Progenitor cell of endocrine pancreas (in vitro differentiated cells): Measurements from ENCODE around the gene OGFOD1. TPM values are rescaled to one million over a fixed set of nuclear protein-coding genes. Genes with fewer than 3 reads are reported as not detected.

Source experiments
- DNase-seq: peaks from one replicate; pipeline ENCODE4 v3.0.0; 2021; ENCODE audit warnings: low spot score; ENCODE audit not compliant: unreplicated experiment
- H3K27ac Mint-ChIP-seq: 2 replicates; pipeline ENCODE4 v1.8.0; 2021; ENCODE audit warnings: mild to moderate bottlenecking, moderate library complexity, mixed read lengths
- H3K27me3 Mint-ChIP-seq: 2 replicates; pipeline ENCODE4 v1.8.0; 2021; ENCODE audit warnings: mixed read lengths
- H3K36me3 Mint-ChIP-seq: 2 replicates; pipeline ENCODE4 v1.8.0; 2022; ENCODE audit warnings: mixed read lengths; ENCODE audit not compliant: insufficient read depth
- H3K4me1 Mint-ChIP-seq: 2 replicates; pipeline ENCODE4 v1.8.0; 2021; ENCODE audit warnings: low read depth, mixed read lengths
- H3K4me3 Mint-ChIP-seq: 2 replicates; pipeline ENCODE4 v1.8.0; 2021; ENCODE audit warnings: low read depth, mild to moderate bottlenecking, moderate library complexity, mixed read lengths
- H3K9me3 Mint-ChIP-seq: 2 replicates; pipeline ENCODE4 v1.8.0; 2021; ENCODE audit warnings: low read depth, mixed read lengths
- total RNA-seq: library from RNA; stranded (reverse); gene quantifications from 2 replicates; pipeline ENCODE4 v1.2.1, GENCODE V29; 2021
- TF ChIP-seq, protein P1 (sequence below): fragments of 200-600 bp; sonication (generic); IDR thresholded peaks from one replicate; pipeline ENCODE4 v1.5.0; 2021; ENCODE audit warnings: antibody characterized with exemption, mild to moderate bottlenecking; ENCODE audit not compliant: unreplicated experiment

OGFOD1 gene
- total RNA-seq, 1 donor from 2014 or later, result 32.0 TPM

DNA sequence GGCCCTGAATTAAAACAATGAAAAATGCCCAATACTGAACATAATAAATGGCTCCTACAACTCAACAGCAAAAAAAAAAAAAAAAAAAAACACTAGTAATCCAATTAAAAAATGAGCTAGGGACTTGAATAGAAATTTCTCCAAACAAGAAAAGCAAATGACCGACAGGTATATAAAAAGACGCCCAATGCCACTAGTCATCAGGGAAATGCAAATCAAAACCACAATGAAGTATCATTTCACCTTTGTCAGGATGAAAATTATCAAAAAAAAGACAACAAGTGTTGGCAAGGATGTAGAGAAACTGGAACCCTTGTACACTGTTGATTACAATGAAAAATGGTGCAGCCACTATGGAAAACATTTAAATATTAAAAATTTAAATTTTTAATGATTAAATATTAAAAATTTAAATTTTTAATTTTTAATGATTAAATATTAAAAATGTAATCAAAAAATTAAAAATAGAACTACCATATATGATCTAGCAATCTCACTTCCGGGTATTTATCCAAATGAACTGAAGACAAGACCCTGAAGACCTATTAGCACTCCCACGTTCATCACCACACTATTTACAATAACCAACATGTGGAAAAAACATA lies 40.4 kb downstream of the OGFOD1 start:
- no peak overlapping the region for H3K4me3 Mint-ChIP-seq
- H3K9me3 Mint-ChIP-seq, result no peaks in the 10 kb centered on the region
- H3K36me3 Mint-ChIP-seq, result peaks cover 10% of the 10 kb centered on the region
- TF ChIP-seq, protein P1, sequence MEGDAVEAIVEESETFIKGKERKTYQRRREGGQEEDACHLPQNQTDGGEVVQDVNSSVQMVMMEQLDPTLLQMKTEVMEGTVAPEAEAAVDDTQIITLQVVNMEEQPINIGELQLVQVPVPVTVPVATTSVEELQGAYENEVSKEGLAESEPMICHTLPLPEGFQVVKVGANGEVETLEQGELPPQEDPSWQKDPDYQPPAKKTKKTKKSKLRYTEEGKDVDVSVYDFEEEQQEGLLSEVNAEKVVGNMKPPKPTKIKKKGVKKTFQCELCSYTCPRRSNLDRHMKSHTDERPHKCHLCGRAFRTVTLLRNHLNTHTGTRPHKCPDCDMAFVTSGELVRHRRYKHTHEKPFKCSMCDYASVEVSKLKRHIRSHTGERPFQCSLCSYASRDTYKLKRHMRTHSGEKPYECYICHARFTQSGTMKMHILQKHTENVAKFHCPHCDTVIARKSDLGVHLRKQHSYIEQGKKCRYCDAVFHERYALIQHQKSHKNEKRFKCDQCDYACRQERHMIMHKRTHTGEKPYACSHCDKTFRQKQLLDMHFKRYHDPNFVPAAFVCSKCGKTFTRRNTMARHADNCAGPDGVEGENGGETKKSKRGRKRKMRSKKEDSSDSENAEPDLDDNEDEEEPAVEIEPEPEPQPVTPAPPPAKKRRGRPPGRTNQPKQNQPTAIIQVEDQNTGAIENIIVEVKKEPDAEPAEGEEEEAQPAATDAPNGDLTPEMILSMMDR, result no peak
- DNase-seq, result no peak
- no peaks in the 10 kb centered on the region for H3K27me3 Mint-ChIP-seq
- H3K4me1 Mint-ChIP-seq, result no peaks in the 10 kb centered on the region
- H3K27ac Mint-ChIP-seq, result no peak overlapping the region

DNA sequence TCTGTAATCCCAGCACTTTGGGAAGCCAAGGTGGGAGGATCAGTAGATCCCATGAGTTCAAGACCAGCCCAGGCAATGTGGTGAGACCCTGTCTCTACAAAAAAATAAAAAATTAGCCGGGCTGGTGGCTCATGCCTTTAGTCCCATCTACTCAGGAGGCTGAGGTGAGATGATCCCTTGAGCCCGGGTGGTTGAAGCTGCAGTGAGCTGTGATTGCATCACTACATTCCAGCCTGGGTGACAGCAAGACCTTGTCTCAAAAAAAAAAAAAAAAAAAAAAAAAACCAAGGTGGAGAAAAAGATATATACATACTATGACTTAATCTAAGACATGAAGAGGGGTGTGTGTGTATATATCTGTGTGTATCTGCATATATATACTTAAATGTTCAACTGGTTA lies 41.8 kb downstream of the OGFOD1 start:
- TF ChIP-seq, protein P1, result no peak
- no peak for DNase-seq
- H3K4me1 Mint-ChIP-seq, result no peaks in the 10 kb centered on the region
- H3K27me3 Mint-ChIP-seq, result no peaks in the 10 kb centered on the region
- peaks cover 15% of the 10 kb centered on the region for H3K36me3 Mint-ChIP-seq
- H3K27ac Mint-ChIP-seq, result no peak overlapping the region
- H3K9me3 Mint-ChIP-seq, result no peaks in the 10 kb centered on the region
- H3K4me3 Mint-ChIP-seq, result no peak overlapping the region

DNA sequence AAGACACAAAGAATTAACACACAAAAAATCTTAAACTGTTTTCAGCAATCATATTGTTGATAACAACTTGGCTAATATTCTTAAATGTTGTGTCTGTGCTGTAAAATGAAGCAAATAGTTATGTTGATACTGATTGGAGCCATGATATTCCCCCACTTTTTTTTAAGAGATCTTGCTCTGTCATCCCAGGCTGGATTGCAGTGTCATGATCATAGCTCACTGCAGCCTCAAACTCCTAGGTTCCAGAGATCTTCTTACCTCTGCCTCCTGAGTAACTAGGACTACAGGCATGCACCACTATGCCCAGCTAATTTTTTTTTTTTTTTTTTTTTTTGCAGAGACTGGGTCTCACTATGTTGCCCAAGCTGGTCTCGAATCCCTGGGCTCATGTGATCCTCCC lies 42.5 kb downstream of the OGFOD1 start:
- no peak overlapping the region for H3K4me3 Mint-ChIP-seq

DNA sequence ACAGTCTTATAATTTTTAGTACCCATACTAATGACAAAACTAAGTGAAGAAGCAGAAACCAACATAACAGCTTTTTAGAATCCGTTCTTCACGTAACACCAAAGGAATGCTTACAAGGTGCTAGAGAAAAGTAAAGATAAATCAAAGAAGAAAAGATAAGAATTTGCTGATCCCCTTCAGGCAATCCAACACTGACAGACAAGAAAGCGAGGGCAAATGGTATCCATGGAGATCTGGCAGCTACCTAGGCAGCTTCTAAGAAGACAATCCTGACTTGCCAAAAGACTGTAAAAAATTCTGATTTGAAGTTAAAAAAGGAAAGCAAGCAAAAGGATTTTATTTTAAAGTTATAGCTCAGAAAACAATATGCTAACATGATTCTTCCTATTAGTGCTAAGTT lies 53.8 kb downstream of the OGFOD1 start:
- peaks cover 22% of the 10 kb centered on the region for H3K36me3 Mint-ChIP-seq
- DNase-seq, result no peak
- no peaks in the 10 kb centered on the region for H3K9me3 Mint-ChIP-seq
- H3K4me1 Mint-ChIP-seq, result no peaks in the 10 kb centered on the region
- H3K27me3 Mint-ChIP-seq, result no peaks in the 10 kb centered on the region
- no peak overlapping the region for H3K4me3 Mint-ChIP-seq
- H3K27ac Mint-ChIP-seq, result no peak overlapping the region
- TF ChIP-seq, protein P1, result no peak

More for the DNA sequence above, 42.5 kb downstream of the OGFOD1 start:
- Mint-ChIP-seq H3K4me1 (no peaks in the 10 kb centered on the region), H3K27ac (no peak overlapping the region), H3K27me3 (no peaks in the 10 kb centered on the region), H3K36me3 (peaks cover 18% of the 10 kb centered on the region), H3K9me3 (no peaks in the 10 kb centered on the region)
- no peak for DNase-seq
- TF ChIP-seq, protein P1, result no peak

DNA sequence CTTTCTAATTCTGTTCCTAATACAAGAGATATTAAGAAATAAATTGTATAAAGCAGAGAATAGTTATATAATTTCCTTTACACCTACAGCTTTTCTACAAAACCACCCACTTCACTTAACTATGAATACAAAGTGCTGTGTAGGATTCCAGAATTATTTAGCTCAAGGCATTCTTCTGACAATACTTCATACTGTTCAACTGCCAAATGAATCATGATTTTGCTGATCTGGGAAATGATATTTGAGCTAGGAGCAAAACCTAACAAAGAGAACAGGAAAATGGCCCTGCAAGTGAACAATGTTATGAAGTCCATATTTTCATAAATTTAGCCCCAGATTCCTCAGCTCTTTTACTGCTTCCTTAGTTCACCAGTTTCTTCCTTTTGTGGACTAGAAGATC lies 55.6 kb downstream of the OGFOD1 start:
- Mint-ChIP-seq H3K4me1 (no peaks in the 10 kb centered on the region), H3K27ac (no peak overlapping the region), H3K27me3 (no peaks in the 10 kb centered on the region), H3K4me3 (no peak overlapping the region), H3K36me3 (peaks cover 22% of the 10 kb centered on the region), H3K9me3 (no peaks in the 10 kb centered on the region)
- TF ChIP-seq, protein P1, result no peak
- no peak for DNase-seq
